Smooth muscle cell (in vitro differentiated cells): ENCODE measurements around the gene ANKRD22. TPM values are rescaled to one million over a fixed set of nuclear protein-coding genes. Genes with fewer than 3 reads are reported as not detected.
"Not testable (repeated sequence)": the region's sequence is repeated elsewhere in the genome, so short reads cannot be mapped to it uniquely, and the experiment has no call there.

Experiments used
- DNase-seq: peaks from one replicate; lab custom pipeline; 2025; ENCODE audit not compliant: unreplicated experiment; lab: John Stamatoyannopoulos, UW
- H2AFZ ChIP-seq: fragments of 200-600 bp; sonication (generic); 2 replicates; pipeline ENCODE4 v1.6.0; 2016; ENCODE audit warnings: antibody characterized with exemption, low read depth, mild to moderate bottlenecking
- H3F3A ChIP-seq: fragments of 200-600 bp; sonication (generic); 2 replicates; pipeline ENCODE4 v1.6.0; 2017; ENCODE audit warnings: antibody characterized with exemption, low read depth
- H3K27ac ChIP-seq: fragments of 200-600 bp; sonication (generic); 2 replicates; pipeline ENCODE4 v1.5.1; 2016; ENCODE audit warnings: low read depth, mild to moderate bottlenecking
- H3K27me3 ChIP-seq: fragments of 200-600 bp; sonication (generic); 2 replicates; pipeline ENCODE4 v1.6.1; 2016; ENCODE audit warnings: low read depth, mild to moderate bottlenecking
- H3K36me3 ChIP-seq: fragments of 200-600 bp; sonication (generic); 2 replicates; pipeline ENCODE4 v1.5.1; 2016; ENCODE audit warnings: low read depth
- H3K4me1 ChIP-seq: fragments of 200-600 bp; sonication (generic); 2 replicates; pipeline ENCODE4 v1.5.1; 2016; ENCODE audit warnings: low read depth
- H3K4me2 ChIP-seq: fragments of 200-600 bp; sonication (generic); 2 replicates; pipeline ENCODE4 v1.6.0; 2016; ENCODE audit warnings: mild to moderate bottlenecking
- H3K4me3 ChIP-seq: fragments of 200-600 bp; sonication (generic); 2 replicates; pipeline ENCODE4 v1.5.1; 2016; ENCODE audit warnings: mild to moderate bottlenecking
- H3K79me2 ChIP-seq: fragments of 200-600 bp; sonication (generic); 2 replicates; pipeline ENCODE4 v1.6.0; 2016; ENCODE audit warnings: low read depth, mild to moderate bottlenecking
- H3K9ac ChIP-seq: fragments of 200-600 bp; sonication (generic); 2 replicates; pipeline ENCODE4 v1.6.0; 2016; ENCODE audit warnings: low read depth
- H3K9me3 ChIP-seq: fragments of 200-600 bp; sonication (generic); replicated peaks from 2 replicates; pipeline ENCODE4 v1.5.1; 2016; ENCODE audit warnings: low read depth
- H4K20me1 ChIP-seq: fragments of 200-600 bp; sonication (generic); 2 replicates; pipeline ENCODE4 v1.6.0; 2016; ENCODE audit warnings: low read depth
- WGBS: methylation state at CpG from one replicate; pipeline ENCODE4 v1.1.7; 2016; ENCODE audit warnings: low lambda C conversion rate; 5-methylcytosine and 5-hydroxymethylcytosine counted together
- polyA plus RNA-seq: library from polyadenylated mRNA; unstranded; fragments of >200 nt; fragmentation: Nextera tagmentation; extraction: Ambion mirVana; gene quantifications from 2 replicates; pipeline ENCODE4 v1.2.1, GENCODE V29; 2016
- total RNA-seq: library from RNA; depleted of rRNA; stranded (reverse); fragments of >200 nt; gene quantifications from 2 replicates; pipeline ENCODE4 v1.2.3, GENCODE V29; 2014
- TF ChIP-seq, protein P1 (sequence below): fragments of 200-600 bp; sonication (generic); IDR thresholded peaks from 2 replicates; pipeline ENCODE4 v1.5.1; 2017; ENCODE audit warnings: borderline replicate concordance, mild to moderate bottlenecking, antibody characterized with exemption; ENCODE audit not compliant: insufficient read depth, poor library complexity, severe bottlenecking

ANKRD22 gene
- total and polyA plus RNA-seq, 2 experiments from 2014 or later, result 1.9 to 3.4 TPM

DNA sequence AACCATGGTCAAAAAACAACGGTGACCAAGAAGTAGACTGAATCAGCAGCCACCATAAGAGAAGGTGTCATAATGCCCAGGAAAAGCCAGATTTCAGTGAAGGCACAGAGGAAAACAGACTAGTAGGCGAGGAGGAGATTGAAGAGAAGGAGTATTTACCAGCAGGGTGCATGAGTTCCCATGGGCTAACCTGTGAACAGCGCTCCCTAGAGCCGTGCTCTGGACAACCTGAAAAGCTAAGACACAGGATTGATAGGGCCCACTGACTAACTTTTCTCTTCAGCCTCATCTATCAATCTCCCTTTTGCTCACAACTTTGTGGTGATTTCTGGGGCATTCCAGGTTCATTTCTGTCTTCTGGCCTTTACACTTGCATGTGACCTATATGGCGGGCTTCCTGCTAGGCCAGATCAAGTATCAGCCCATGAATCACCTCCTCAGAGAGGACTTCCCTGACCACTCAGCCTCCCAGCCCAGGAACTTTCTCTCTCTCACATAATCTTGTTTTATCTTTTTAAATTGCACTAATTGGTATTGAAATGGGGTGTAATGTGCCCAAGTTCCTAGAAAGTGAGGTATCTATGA lies 12.8 kb downstream of the ANKRD22 start:
- Histone ChIP-seq H3K27me3 (peaks cover 44% of the 10 kb centered on the region), H3K4me1 (no peaks in the 10 kb centered on the region), H3K79me2 (no peaks in the 10 kb centered on the region), H2AFZ (no peak overlapping the region), H3K36me3 (no peaks in the 10 kb centered on the region), H3K27ac (no peak overlapping the region), H3K4me2 (no peak overlapping the region), H3F3A (no peaks in the 10 kb centered on the region), H4K20me1 (no peaks in the 10 kb centered on the region), H3K4me3 (no peak overlapping the region), H3K9ac (no peak overlapping the region), H3K9me3 (no peaks in the 10 kb centered on the region)
- no peak for DNase-seq
- 94% methylated on average over 5 of the region's 5 CpGs for WGBS
- TF ChIP-seq, protein P1, sequence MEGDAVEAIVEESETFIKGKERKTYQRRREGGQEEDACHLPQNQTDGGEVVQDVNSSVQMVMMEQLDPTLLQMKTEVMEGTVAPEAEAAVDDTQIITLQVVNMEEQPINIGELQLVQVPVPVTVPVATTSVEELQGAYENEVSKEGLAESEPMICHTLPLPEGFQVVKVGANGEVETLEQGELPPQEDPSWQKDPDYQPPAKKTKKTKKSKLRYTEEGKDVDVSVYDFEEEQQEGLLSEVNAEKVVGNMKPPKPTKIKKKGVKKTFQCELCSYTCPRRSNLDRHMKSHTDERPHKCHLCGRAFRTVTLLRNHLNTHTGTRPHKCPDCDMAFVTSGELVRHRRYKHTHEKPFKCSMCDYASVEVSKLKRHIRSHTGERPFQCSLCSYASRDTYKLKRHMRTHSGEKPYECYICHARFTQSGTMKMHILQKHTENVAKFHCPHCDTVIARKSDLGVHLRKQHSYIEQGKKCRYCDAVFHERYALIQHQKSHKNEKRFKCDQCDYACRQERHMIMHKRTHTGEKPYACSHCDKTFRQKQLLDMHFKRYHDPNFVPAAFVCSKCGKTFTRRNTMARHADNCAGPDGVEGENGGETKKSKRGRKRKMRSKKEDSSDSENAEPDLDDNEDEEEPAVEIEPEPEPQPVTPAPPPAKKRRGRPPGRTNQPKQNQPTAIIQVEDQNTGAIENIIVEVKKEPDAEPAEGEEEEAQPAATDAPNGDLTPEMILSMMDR, result no peak

DNA sequence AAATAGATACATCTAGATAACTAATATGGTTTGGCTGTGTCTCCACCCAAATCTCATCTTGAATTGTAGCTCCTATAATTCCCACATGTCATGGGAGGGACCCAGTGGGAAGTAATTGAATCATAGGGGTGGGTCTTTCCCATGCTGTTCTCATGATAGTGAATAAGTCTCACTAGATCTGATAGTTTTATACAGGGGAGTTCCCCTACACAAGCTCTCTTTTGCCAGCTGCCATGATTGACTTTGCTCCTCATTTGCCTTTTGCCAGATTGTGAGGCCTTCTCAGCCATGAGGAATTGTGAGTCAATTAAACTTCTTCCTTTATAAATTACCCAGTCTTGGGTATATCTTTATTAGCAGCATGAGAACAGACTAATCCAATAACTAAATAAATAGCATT lies 14.0 kb downstream of the ANKRD22 start:
- H3K4me2 ChIP-seq, H3K27ac ChIP-seq, H3K9me3 ChIP-seq, H3K4me3 ChIP-seq, DNase-seq, H4K20me1 ChIP-seq, H3K36me3 ChIP-seq, H3F3A ChIP-seq, H3K9ac ChIP-seq, H2AFZ ChIP-seq, H3K79me2 ChIP-seq, H3K4me1 ChIP-seq: not testable (repeated sequence)
- peaks cover 36% of the 10 kb centered on the region for H3K27me3 ChIP-seq

DNA sequence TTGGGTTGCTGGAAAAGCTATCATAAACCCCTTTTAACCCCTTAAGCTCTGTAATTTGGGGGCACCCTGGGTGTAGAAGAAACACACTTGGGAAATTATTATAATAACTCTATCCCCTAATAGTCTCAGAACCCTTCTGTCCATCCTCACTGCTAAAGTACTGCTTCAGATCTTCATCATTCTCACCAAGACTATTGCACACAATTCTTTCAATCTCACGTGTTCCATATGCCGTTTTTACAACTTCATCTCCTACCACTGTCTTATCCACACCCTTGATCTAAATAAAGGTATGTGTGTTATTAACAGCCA lies 15.8 kb downstream of the ANKRD22 start:
- Histone ChIP-seq H3K4me1 (no peaks in the 10 kb centered on the region), H2AFZ (no peak overlapping the region), H3K4me2 (no peak overlapping the region), H3F3A (no peaks in the 10 kb centered on the region), H3K4me3 (no peak overlapping the region), H3K79me2 (no peaks in the 10 kb centered on the region), H3K9me3 (no peaks in the 10 kb centered on the region), H3K9ac (no peak overlapping the region), H3K36me3 (no peaks in the 10 kb centered on the region), H3K27ac (no peak overlapping the region), H4K20me1 (no peaks in the 10 kb centered on the region), H3K27me3 (peaks cover 36% of the 10 kb centered on the region)
- TF ChIP-seq, protein P1, result no peak
- no peak for DNase-seq
- WGBS, result 9% methylated on average over 2 of the region's 2 CpGs

DNA sequence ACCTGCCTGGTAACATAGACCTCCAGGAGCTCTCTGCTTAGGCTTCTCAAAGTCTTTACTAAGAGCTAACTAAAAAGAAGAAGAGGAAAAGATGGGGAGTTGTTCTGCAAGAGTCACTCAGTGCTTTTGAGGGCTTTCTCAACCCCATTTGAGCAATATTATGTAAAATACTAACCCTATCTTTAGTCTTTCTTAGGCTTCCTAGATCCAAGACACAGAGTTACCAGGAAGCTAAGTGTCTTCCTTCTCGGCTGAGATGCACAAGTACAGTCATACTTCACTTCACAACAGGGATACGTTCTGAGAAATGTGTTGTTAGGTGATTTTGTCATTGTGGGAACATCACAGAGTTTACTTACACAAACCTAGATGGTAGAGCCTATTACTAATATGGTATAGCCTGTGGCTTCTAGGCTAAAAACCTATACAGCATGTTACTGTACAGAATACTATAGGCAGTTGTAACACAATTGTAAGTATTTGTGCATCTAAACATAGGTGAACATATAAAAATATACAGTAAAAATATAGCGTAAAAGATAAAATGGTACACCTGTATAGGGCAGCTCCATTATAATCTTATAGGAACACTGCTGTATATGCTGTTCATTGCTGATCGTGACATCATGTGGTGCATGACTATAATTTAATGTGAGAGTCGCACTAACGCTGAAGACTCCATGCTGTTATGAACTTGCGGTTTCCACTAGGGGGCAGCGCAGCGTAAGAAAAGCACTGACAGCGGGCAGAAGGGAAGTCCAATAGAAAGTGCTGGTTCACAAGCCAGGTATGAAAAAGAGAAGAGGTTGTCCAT lies 16.3 kb downstream of the ANKRD22 start:
- Histone ChIP-seq H3K9me3 (no peaks in the 10 kb centered on the region), H3K27ac (no peak overlapping the region), H2AFZ (no peak overlapping the region), H3K79me2 (no peaks in the 10 kb centered on the region), H3F3A (no peaks in the 10 kb centered on the region), H3K9ac (no peak overlapping the region), H3K36me3 (no peaks in the 10 kb centered on the region), H4K20me1 (no peaks in the 10 kb centered on the region), H3K4me2 (no peak overlapping the region), H3K4me1 (no peaks in the 10 kb centered on the region), H3K27me3 (peaks cover 32% of the 10 kb centered on the region), H3K4me3 (no peak overlapping the region)
- peak; percentile 16 for DNase-seq
- WGBS, result 19% methylated on average over 10 of the region's 10 CpGs
- TF ChIP-seq, protein P1, result peak; percentile 94
